ENCODE results near the gene FAXDC2.
"Not testable (repeated sequence)": the region's sequence is repeated elsewhere in the genome, so short reads cannot be mapped to it uniquely, and the experiment has no call there.

FAXDC2 gene

DNA sequence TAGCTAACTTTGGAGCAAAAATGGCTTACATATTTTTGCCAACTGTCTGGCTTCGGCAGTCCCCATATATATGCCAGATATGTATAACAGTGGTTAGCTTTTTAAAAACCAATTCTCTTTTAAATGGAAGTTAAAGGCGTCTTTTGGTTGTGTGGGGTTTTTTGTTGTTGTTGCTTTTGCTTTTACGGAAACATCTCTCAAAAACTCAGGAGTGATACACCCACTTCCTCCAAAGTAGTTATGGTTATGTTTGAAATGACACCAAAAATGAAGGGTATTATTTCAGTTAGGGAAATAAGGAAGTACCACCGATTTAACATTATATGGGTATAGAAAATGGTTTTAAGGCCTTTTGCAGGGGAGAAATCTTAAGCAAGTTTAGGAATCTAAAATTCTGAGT lies 10.4 kb upstream of the FAXDC2 start:
- FAIRE-seq = no peak

DNA sequence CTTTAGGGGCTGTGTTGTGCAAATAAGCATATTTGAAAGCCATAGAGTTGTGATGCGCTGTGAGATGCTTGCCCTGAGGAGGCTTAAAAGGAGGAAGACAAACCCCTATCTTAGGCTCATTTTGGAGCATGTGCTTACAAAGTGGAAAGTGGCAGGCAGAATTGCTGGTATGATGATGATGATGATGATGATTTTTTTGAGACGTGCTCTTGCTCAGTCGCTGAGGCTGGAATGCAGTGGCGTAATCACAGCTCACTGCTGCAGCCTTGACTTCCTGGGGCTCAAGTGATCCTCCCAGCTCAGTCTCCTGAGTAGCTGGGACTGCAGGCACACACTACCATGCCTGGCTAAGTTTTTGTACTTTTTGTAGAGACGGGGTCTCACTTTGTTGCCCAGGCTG lies 9.7 kb upstream of the FAXDC2 start:
- no peak for FAIRE-seq

DNA sequence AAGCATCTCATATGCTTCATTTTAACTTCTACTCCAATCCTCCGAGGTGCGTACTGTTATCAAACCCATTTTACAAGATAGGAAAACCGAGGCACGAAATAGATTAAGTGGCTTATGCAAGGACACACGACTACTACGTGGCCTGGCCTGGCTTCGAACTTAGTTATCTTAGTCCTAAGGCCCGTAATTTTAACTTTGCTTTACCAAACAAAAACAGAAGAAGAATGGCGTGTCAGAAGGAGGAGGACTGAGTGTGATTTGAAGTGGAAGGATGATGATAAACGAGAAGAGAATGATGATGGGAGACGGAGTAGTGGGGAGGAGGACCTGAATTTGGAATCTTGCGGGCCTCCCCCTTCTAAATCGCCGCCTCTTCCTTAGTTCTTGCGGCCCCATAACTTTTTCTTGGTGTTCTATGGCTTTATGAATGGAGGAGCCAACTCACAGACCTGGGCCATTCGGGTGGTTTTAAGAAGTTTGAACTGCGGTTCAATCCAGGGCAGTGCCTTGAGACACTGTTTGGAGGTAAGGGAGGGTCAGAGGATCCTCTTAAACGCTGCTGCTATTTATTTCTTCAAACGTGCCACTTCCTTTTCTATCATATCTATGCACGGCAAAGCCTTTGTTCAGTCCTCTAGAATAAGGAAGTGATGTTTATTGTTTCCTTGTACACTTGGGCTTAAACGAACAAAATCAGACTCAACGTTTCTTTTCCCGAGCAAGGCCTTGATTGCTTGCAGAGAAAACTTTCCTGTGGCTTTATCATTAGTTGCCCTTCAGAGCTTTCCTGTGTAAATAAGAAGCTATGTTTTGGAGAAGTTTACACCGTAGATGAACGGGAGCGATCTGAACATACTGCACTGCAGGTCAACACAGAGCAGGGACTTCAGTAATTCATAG lies 8.8 kb upstream of the FAXDC2 start:
- FAIRE-seq = no peak

DNA sequence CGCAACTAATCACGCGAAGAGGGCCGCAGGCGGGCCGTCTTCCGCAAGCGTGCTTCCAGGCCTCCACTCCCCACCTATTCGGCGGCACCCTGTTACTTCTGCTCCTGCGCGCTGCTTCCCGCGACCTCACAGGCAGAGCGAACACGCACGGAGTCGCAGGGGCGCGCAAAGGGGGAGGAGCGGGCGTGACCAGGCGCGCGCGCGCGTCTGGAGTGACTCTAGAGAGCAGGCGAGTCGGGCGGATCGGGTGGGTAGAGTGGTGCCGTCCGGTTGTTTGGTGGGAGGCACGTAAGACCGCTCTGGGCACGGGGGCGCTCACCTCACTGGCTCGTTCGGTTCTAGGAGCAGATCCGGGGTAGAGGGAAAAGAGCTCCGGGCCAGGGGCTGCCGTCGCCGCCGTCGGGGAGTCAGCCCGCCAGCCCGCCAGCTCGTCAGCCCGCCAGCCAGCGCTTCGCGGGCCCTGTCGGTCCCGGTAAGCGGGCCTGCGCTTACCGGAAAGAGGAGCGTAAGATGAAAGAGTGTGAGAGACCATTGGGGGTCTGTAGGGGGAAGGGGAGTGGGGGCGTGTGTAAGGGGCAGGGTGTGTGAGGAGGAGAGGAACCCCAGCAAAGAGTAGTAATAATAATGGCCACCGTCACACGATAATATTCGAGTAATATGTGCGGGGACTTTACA lies 8.0 kb upstream of the FAXDC2 start, which contains the start of gene CNOT8:
TSS of gene CNOT8 (plus strand) at position 331 of the 675 bp plus-strand sequence. CDS start 4,652 bp downstream, outside the sequence.
- FAIRE-seq = peak; percentile 79

DNA sequence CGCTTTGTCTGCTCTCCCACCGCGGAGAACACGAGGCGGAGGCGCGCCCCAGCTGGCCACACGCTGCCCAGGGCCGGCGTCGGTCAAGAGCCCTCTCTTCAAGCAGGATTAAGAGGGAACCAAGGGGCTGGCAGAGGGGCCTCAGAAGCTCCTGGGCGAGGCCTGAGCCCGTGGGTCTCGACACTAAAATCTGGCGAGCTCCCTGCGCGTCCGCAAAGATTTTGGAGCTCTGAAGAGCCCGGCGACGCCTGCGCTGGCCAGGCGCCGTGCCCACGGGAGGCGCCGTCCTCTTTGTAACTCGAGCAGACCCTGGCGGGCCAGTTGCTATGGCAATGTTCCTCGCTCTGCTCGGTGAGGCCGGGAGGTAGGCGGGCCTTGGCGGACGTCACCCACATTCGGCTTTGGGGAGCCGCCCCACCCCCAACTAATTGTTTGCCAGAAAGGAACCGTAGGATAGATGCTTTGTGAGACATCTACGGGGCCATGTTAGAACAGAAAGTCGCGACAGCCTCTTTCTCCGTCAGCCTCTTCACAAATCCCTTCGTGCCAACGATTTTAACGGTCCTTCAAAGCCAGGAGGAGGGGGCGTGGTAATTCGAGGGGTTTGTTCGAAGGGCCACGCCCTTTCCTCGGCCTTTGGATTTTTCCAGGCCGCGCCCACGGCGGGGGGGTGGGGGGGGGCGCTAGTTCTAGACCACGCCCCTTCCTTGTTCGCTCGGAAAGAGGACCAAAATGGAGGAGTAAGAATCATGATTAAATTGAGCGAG lies 7.3 kb upstream of the FAXDC2 start:
- FAIRE-seq = peak; percentile 55

DNA sequence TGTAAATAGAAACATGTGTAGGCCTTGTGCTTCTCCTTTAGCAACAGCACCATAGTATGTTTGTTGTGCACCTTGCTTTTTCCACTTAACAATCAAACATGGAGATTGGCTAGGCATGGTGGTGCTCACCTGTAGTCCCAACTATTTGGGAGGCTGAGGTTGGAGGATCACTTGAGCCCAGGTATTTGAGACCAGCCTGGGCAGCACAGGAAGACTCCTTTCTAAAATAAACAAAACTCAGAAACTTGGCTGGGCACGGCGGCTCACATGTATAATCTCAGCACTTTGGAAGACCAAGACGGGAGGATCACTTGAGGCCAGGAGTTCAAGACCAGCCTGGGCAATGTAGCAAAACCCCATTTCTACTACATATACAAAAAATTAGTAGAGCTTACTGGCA lies 948 bp upstream of the FAXDC2 start:
- FAIRE-seq = no peak

DNA sequence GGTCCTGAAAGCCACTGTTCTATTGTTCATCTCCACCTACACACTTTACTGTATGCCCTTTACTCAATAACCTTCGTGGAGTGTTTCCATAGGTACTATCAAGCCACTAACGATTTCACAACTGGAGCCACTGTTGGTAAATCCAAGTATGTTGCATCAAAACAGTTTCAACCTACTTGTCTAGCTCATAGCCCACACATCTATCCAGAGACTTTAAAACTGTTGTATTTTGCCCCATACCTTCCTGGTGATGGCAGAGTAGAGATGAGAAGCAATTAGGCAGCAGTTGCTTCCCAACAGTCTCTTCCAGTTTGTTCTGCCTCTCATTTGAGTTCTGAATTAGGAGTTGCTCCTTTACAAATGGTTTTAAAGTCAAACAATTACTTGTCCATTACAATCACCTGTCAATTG lies 607 bp downstream of the FAXDC2 start:
- no peak for FAIRE-seq

DNA sequence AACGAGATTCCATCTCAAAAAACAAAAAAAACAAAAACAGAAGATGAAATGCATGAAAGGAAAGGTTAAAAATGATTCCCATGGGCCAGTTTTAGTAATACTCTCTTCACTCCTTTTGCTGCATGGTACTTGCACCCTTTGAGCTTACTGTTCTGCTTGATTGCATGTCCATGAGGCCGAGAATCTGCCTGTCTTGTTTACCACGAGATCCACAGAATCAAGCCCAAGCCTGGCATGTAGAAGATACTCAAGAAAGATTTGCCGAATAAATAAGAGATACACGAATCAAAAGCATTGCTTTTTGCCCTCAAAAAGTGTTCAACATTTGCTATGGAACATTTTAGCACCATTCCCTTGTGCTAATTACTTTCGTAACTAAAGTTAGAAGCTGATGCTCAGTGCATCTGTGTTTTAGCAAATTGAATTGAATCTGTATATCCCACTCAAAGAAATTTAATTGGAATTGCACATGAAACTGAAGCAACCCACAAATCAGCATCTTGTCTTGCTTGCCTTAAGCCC lies 1.1 kb downstream of the FAXDC2 start:
- no peak for FAIRE-seq

DNA sequence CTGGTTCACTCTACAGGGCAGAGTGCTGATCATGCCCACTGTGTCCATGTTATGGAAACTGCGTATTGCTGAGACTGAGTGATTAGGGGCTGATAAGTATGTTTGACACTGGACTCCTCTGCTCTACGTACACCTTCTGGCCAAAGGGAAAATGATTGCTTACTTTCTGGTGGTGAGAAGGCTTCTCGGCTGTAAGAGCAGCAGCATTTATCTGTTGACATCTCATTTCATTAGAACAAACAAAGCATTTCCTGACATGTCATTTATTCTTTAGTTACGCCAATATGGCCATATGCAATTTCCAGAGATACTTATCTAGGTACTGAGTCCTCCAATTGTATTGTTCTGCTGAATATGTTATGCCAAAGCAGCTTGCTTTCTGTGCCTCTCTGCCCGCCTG lies 5.6 kb downstream of the FAXDC2 start:
- no peak for FAIRE-seq

DNA sequence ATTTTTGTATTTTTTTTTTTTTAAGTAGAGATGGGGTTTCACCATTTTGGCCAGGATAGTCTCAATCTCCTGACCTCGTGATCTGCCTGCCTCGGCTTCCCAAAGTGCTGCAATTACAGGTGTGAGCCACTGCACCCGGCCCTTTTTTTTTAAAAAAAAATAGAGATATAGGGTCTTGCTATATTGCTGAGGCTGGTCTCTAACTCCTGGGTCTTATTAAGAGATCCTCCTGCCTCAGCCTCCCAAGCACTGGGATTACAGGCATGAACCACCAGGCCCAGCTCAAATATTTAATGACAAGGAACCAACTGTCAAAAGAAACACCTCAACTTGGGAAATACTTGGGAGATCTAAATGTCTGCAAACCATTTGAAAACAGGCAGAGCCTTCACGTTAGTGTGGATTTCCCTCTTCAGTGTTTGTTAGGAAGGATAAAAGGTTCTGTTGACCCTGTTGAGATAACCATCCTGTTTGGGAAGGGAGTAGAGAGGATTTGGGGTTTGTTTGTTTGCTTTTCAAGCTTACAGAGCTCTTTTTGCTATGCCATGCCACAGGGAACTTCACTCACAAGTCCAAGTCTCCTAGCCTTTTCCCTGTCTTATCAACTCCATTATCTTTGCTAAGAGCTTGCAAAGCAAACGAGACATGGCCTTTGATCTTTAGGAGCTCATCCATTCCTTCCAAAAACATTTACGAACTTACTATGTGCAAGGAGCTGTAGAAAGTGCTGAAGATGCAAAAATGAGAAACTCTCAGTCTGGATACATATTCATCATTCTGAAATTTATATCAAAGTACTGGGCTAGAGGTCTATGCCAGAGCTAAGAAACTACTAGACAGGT lies 7.5 kb downstream of the FAXDC2 start:
- no peak for FAIRE-seq

DNA sequence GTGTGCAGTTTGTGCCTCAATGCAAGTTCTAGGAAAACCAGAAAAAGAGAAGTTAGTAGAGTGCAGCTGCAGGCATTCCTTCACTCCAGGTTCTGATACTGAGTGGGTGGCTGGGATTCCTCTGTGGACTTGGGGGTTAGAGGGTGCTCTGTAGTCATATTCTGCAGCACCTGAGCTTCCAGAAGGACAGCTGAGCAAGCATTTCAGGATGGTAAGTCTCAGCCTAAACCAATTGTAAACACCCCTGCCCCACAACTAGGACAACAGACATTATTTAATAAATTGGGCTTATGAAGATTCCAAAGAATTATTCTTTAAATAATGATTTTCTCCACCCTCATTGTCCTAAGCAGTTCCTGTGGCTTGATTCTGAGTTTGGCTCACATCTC lies 9.1 kb downstream of the FAXDC2 start:
- FAIRE-seq = no peak

DNA sequence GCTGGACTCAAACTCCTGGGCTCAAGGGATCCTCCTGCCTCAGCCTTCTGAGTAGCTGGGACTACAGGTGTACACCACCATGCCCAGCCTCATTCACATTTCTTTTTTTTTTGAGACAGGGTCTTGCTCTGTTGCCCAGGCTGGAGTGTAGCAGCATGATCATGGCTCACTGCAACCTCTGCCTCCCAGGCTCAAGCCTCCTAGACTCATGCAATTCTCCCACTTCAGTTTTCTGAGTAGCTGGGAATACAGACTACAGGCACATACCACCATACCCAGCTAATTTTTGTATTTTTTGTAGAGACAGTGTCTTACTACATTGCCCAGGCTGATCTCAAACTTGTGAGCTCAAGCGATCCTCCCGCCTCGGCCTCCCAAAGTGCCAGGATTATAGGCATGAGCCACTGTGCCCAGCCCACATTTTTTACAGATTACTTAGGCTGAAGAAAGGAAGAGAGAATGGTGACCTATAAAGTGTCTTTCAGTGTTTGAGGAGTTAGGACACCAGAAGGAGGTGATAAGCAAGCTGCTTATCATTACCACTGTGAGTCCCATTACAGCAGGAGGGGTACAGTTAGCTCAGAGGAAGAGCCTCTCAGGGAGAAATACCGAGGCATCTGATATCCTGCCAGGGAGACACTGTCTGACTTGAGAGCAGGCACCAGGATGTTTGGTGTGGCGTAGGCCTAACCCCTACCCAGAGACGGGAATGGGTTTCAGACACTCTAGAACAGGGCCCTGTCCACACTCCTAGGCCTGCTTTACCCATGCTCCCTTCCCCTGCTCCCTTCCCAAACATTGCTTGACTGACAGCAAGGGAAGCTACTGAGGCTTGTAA lies 9.7 kb downstream of the FAXDC2 start:
- FAIRE-seq = no peak

DNA sequence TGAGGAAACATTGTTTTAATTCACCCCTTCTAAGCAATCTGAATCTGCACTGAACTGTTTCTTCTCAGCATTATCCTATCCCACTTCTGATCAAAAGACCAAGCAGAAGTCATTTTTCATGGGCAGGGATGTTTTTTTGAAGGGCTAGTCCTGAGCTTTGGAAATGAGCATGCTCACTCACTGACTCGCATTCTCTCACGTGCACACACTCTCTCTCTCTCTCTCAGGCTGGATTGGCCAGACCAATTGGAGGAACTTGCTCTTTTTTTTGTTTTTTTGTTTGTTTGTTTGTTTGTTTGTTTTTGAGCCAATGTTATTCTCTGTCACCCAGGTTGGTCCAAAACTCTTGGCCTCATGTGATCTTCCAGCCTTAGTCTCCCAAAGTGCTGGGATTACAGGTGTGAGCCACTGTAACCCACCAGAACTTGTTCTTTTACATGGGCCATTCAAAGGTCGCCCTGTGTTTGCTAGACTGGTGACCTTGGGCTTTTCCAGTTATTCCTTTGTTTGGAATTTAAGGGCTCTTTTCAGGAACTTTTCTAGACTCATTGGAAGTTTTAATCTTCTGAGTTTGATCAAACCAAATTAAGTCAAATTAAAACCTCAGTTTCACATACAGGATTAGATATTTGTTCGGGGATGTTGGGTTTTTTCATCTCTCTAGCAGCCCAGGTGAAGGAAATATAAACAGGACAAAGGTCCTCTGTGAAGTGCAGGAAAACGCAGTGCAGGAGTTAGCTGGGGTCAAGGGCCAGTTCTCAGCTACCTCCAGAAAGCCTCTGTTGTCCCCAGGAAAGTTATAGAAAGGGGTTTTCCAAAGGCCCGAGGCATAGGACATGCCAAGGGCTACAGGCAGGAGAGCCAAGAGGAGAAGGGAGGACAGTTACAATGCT lies 13.1 kb downstream of the FAXDC2 start:
- FAIRE-seq = no peak

DNA sequence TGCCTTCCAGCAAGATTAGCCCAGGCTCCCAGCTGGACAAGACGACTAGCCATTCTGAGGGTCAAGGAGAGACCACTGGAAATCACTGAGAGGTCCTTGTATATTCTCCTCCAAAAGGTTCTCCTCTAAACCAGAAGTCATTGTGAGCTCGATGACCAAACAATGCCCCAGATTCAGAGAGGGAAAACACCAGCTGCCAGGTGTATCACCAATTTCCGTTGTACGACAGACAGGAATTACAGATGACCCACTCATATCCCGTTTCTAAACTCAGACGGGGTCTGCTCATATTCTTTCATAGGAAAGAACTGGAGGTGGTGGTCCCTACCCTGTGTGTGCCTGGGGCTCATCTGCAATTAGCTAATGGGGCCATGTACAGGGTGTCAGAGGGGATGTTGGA lies 14.2 kb downstream of the FAXDC2 start:
- no peak for FAIRE-seq

DNA sequence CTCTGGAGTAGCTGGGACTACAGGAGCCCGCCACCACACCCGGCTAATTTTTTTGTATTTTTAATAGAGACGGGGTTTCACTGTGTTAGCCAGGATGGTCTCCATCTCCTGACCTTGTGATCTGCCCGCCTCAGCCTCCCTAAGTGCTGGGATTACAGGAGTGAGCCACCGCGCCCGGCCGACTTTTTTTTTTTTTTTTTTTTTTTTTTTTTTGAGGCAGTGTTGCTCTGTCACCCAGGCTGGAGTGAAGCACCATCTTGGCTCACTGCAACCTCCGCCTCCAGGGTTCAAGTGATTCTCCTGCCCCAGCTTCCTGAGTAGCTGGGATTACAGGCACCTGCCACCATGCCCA lies 14.7 kb downstream of the FAXDC2 start:
- FAIRE-seq = not testable (repeated sequence)

DNA sequence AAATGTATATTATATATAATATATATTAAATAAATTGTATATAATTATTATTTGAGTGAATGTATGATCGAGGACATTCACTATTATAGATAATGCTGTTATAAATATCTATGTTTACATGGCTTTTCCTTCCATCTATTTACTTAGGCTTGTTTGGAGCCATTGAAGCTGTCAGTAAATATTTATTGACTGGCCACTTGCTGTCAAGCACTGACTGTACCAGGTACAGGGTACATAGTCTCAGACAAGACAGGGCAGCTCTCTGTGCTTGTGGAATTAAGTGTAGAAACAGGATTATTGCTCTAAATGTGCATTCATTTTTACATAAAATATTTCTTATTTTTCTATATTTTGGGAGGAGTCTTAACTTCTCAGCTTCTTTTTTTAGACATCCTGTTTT lies 16.4 kb downstream of the FAXDC2 start:
- no peak for FAIRE-seq

DNA sequence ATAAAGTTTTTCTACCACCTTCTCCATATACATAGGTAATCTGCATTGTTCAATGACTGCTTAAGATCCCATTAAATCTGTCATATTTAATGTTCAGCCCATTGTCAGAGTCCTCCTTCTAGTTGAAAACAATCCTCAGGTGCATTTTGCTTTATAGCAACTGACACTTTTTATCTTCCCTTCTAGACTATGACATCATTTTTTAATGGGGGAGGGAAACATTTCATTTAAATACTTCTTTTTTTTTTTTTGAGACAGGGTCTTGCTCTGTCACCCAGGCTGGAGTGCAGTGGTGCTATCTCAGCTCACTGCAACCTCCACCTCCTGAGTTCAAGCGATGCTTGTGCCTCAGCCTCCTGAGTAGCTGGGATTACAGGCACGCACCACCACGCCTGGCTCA lies 17.6 kb downstream of the FAXDC2 start:
- not testable (repeated sequence) for FAIRE-seq

DNA sequence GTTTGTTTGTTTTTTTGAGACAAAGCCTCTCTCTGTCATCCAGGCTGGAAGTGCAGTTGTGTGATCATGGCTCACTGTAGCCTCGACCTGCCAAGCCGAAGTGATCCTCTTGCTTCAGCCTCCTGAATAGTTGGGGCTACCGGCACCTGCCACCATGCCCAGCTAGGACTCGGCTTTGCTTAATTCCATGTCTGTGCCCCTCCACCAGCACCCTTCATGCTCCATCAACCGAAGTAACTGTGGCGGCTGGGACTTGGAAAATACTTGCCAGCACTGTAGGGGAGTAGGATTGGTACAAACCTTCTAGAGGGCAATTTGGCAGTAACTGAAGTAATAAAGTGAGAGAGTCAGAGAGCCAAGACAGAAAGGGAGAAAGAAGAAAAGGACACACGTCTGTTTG lies 19.0 kb downstream of the FAXDC2 start:
- FAIRE-seq = no peak

DNA sequence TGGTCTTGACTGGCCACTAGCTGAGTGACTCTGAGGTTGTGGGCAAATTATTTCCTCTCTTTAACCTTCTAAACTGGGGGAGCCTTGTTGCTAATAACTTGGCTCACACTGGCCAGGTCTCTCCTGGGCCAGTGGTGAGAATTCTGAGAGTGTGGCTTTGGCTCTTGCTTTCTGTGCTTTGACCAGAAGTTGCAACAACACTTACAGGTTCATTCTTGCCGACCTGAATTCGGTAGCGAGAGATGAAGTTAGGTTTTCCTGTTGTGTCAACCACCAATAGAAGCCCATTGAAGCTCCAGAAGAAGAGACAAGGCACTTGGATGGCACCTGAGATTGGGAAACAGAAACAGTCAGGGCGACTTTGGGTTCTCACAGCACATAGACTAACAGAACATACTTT lies 19.8 kb downstream of the FAXDC2 start:
- no peak for FAIRE-seq

DNA sequence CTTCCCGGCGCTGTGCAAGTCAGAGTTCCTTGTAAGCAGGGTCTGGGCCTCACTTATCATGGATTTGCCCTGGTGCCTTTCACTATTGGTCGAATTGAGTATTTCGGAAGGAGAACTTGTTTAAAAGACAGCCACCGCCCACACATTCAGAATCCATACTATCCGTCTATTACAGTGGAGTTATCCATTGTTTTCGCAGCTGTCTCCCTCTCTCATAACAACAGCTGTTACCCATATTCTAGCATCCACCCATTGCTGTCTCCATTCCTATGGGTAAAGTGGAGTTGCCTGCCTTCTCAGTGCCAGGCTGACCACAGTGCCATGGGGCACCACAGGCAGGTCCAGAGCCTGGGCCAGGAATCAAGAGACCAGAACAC lies 20.2 kb downstream of the FAXDC2 start:
- FAIRE-seq = no peak
